Heart right ventricle (tissue), 16 donors: Measurements from ENCODE around the gene WNT7A. TPM values are rescaled to one million over a fixed set of nuclear protein-coding genes. Genes with fewer than 3 reads are reported as not detected.

Source experiments
- ATAC-seq, 8 donors: fragments of 200-7000 bp; cut with Tn5 transposase; one replicate each; pipeline ENCODE4 v1.9.1; 2020; ENCODE audit warnings: mild to moderate bottlenecking in 8 of 8, moderate library complexity in 8 of 8, moderate number of reproducible peaks in 1 of 8
- DNase-seq, 2 donors: peaks; one replicate each; pipeline ENCODE4 v3.0.0-alpha.2; 2020
- H3K27ac ChIP-seq, 10 donors: fragments of 200-600 bp; sonication (generic) in 2 of 10; one replicate each; pipeline versions ENCODE4 v1.5.0 to v1.8.0; 2020 to 2022; ENCODE audit warnings: mild to moderate bottlenecking in 3 of 10
- H3K27me3 ChIP-seq, 7 donors: fragments of 200-600 bp; one replicate each; pipeline ENCODE4 v1.8.0; 2021 to 2022; ENCODE audit warnings: mild to moderate bottlenecking in 2 of 7
- H3K36me3 ChIP-seq, 9 donors: fragments of 200-600 bp; sonication (generic) in 1 of 9; one replicate each; pipeline versions ENCODE4 v1.5.0 to v1.8.0; 2020 to 2022; ENCODE audit warnings: mild to moderate bottlenecking in 2 of 9
- H3K4me1 ChIP-seq, 9 donors: fragments of 200-600 bp; sonication (generic) in 1 of 9; one replicate each; pipeline versions ENCODE4 v1.5.0 to v1.8.0; 2020 to 2022; ENCODE audit warnings: mild to moderate bottlenecking in 4 of 9
- H3K4me3 ChIP-seq, 10 donors: fragments of 200-600 bp; sonication (generic) in 2 of 10; one replicate each; pipeline versions ENCODE4 v1.5.0 to v1.8.0; 2020 to 2022; ENCODE audit warnings: mild to moderate bottlenecking in 7 of 10, moderate library complexity in 2 of 10
- H3K9me3 ChIP-seq, 11 donors: fragments of 200-600 bp in 10 of 11; sonication (generic) in 2 of 11; one replicate each; pipeline versions ENCODE4 v1.5.0 to v1.8.0; 2013 to 2022; ENCODE audit warnings: mild to moderate bottlenecking in 2 of 11, control low read depth in 1 of 11, moderate library complexity in 1 of 11
- WGBS, 2 donors: extraction: QIAGEN DNeasy Blood & Tissue Kit; methylation state at CpG; one replicate each; pipeline ENCODE4 v1.1.7; 2013; ENCODE audit warnings: inconsistent platforms in 1 of 2; 5-methylcytosine and 5-hydroxymethylcytosine counted together
- intact Hi-C, 10 donors: fragments of 100-400 bp; cut with DNase I; formaldehyde crosslinking; loops; one replicate each; pipeline versions ENCODE4 v1.11.1 to v1.14.2; 2022
- polyA plus RNA-seq, 2 donors: library from polyadenylated mRNA; stranded (reverse); fragments of 200-250 nt; gene quantifications; one replicate each; pipeline ENCODE4 v1.2.3, GENCODE V29; 2013
- total RNA-seq, 10 donors: library from RNA; stranded (reverse); fragmentation: NEBNext Ultra II Directional in 3 of 10; extraction: Animal tissue kit (Norgen Biotek cat#: 25700) in 3 of 10; gene quantifications; one replicate each; pipeline versions ENCODE4 v1.2.1 to v1.2.4, GENCODE V29; 2021 to 2023
- TF ChIP-seq, protein P1 (sequence below), 9 donors: fragments of 200-600 bp; sonication (generic) in 2 of 9; IDR thresholded peaks; one replicate each; pipeline versions ENCODE4 v1.5.0 to v1.8.0; 2021 to 2022; ENCODE audit warnings: antibody characterized with exemption in 9 of 9, mild to moderate bottlenecking in 5 of 9, moderate library complexity in 1 of 9
- donor health status: Arrhythmogenic right ventricular cardiomyopathy.
- donor health status: ischemic (EF 13 %, LVEDD 7.1; RV severe dilation, severe dysfunction).
- donor health status: healthy with polysubstance abuse.
- donor health status: DM: no; HTN: yes; CAD: no.
- donor health status: DM: no; HTN: no; CAD: no.
- donor health status: ischemic (EF 25% LVEDD 6.9; RV normal size, moderate dysfunction).
- donor health status: ischemic (EF 25% LVEDD 5.7; RV mildly dilated, moderate dysfunction).
- donor health status: healthy.
- donor health status: DM: yes; HTN: yes; CAD: no.
- donor health status: Ischemic cardiomyopathy.
- donor health status: ischemic (EF 35%, LVEDD 5.7; RV mildly dilated, moderate dysfunction).
- donor health status: nonischemic (EF 11% LVEDD 7.7; RV severe dilation, severe dysfunction).
- donor health status: DM: yes; HTN: yes; CAD: no.
- donor health status: PGD.
- donor health status: ischemic (EF 29% LVEDD 5.4; RV normal size, mild dysfunction).
- donor health status: nonischemic (EF 23%, LVEDD 6.1; RV moderate dilation, normal function).

WNT7A gene
- total and polyA plus RNA-seq, 12 donors = not detected

DNA sequence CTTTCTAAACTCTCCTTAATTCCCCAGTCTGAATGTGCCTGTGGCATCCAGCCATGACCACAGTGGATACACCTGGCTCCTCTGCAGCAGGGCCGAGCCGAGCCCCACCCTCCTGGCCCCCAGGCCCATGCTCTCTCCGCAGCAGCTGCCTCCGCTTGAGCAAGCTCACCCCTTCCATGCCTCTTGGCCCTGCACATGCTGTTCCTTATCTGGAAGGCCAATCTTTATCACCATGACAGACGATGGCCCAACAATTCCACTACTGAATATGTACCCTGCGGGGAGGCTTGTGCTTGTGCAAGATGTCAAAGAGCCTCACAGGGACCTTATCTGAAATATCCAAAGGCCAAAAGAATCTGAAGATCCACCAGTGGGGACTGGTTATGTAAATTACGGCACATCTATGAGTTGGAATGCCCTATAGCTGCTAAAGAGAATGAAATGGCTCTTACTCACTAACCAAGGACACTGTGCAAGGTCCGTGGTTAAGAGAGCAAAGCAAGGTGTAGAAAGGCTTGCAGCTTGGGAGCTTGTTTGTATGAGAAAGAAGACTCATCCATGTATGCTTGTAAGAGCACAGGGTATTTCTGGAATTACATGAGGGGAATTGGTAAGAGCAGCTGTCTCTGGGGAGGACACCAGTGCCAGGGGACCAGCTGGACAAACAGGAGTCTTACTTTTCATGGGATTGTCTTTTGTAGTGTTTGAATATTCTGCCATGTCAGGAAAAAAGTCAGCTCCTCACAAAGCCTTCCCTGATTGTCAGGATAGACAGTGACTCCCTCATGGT is 55.2 kb downstream of the WNT7A start:
- 74 to 76% methylated on average over 8 of the region's 8 CpGs for WGBS, 2 donors
- H3K4me3 ChIP-seq = no peak overlapping the region
- H3K9me3 ChIP-seq = peaks cover 0 to 2% (median 0%) of the 10 kb centered on the region in 11 donors
- no peaks in the 10 kb centered on the region for H3K36me3 ChIP-seq
- TF ChIP-seq, protein P1, sequence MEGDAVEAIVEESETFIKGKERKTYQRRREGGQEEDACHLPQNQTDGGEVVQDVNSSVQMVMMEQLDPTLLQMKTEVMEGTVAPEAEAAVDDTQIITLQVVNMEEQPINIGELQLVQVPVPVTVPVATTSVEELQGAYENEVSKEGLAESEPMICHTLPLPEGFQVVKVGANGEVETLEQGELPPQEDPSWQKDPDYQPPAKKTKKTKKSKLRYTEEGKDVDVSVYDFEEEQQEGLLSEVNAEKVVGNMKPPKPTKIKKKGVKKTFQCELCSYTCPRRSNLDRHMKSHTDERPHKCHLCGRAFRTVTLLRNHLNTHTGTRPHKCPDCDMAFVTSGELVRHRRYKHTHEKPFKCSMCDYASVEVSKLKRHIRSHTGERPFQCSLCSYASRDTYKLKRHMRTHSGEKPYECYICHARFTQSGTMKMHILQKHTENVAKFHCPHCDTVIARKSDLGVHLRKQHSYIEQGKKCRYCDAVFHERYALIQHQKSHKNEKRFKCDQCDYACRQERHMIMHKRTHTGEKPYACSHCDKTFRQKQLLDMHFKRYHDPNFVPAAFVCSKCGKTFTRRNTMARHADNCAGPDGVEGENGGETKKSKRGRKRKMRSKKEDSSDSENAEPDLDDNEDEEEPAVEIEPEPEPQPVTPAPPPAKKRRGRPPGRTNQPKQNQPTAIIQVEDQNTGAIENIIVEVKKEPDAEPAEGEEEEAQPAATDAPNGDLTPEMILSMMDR (IDR thresholded peaks at IDR 0.05) = no peak
- H3K4me1 ChIP-seq = no peaks in the 10 kb centered on the region
- no peak overlapping the region for H3K27ac ChIP-seq
- peaks cover 0 to 6% (median 3%) of the 10 kb centered on the region in 7 donors for H3K27me3 ChIP-seq
- no peak for ATAC-seq
- DNase-seq = no peak
- intact Hi-C loops = no loop called here

GRCh38 chr3:13823692-13824091 is 56.2 kb downstream of the WNT7A start:
- WGBS, 2 donors = 64 to 65% methylated on average over 3 of the region's 3 CpGs
- no peaks in the 10 kb centered on the region for H3K9me3 ChIP-seq
- TF ChIP-seq, protein P1 (IDR thresholded peaks at IDR 0.05) = no peak
- no peak for ATAC-seq
- DNase-seq = no peak
- no peaks in the 10 kb centered on the region for H3K36me3 ChIP-seq
- H3K4me3 ChIP-seq = no peak overlapping the region
- no peaks in the 10 kb centered on the region for H3K4me1 ChIP-seq
- H3K27me3 ChIP-seq = peaks cover 0 to 6% (median 3%) of the 10 kb centered on the region in 7 donors
- intact Hi-C loops = no loop called here
- no peak overlapping the region for H3K27ac ChIP-seq

GRCh38 chr3:13822871-13823585 is 56.8 kb downstream of the WNT7A start:
- no peak for DNase-seq

GRCh38 chr3:13822042-13822441 is 57.8 kb downstream of the WNT7A start:
- no peaks in the 10 kb centered on the region for H3K4me1 ChIP-seq
- TF ChIP-seq, protein P1 (IDR thresholded peaks at IDR 0.05) = no peak
- intact Hi-C loops = no loop called here
- H3K27ac ChIP-seq = no peak overlapping the region
- WGBS, 2 donors = 83 to 89% methylated on average over 5 of the region's 5 CpGs
- peaks cover 0 to 10% (median 0%) of the 10 kb centered on the region in 11 donors for H3K9me3 ChIP-seq
- H3K4me3 ChIP-seq = no peak overlapping the region
- DNase-seq (no peak), ATAC-seq (no peak)
- no peaks in the 10 kb centered on the region for H3K36me3 ChIP-seq
- peaks cover 0 to 6% (median 3%) of the 10 kb centered on the region in 7 donors for H3K27me3 ChIP-seq

More at GRCh38 chr3:13822871-13823585, 56.8 kb downstream of the WNT7A start:
- H3K27me3 ChIP-seq = peaks cover 0 to 6% (median 3%) of the 10 kb centered on the region in 7 donors
- H3K27ac ChIP-seq = no peak overlapping the region
- no peaks in the 10 kb centered on the region for H3K4me1 ChIP-seq
- no peaks in the 10 kb centered on the region for H3K36me3 ChIP-seq
- H3K9me3 ChIP-seq = peaks cover 0 to under 1% (median 0%) of the 10 kb centered on the region in 11 donors
- intact Hi-C loops = no loop called here
- no peak overlapping the region for H3K4me3 ChIP-seq
- ATAC-seq = no peak
- WGBS, 2 donors = 84 to 86% methylated on average over 8 of the region's 8 CpGs
- TF ChIP-seq, protein P1 (IDR thresholded peaks at IDR 0.05) = no peak
